ENCODE measurements around the gene IL22RA1.

IL22RA1 gene

GRCh38 chr1:24134376-24134775 lies 8.6 kb downstream of the IL22RA1 start:
- no peak for DNase-seq

GRCh38 chr1:24133819-24134218 lies 9.1 kb downstream of the IL22RA1 start:
- DNase-seq = no peak

- DNase-seq = no peak
Measured at GRCh38 chr1:24130385-24130784, 12.6 kb downstream of the IL22RA1 start.

GRCh38 chr1:24127801-24128363 lies 15.1 kb downstream of the IL22RA1 start:
- no peak for DNase-seq

GRCh38 chr1:24127134-24127800 lies 15.7 kb downstream of the IL22RA1 start:
- no peak for DNase-seq

- DNase-seq = no peak
Measured at GRCh38 chr1:24126672-24127023, 16.3 kb downstream of the IL22RA1 start.

- no peak for DNase-seq
Measured at GRCh38 chr1:24126018-24126671, 16.8 kb downstream of the IL22RA1 start.

- DNase-seq = no peak
Measured at GRCh38 chr1:24125456-24125855, 17.5 kb downstream of the IL22RA1 start.

GRCh38 chr1:24124980-24125379 lies 18.0 kb downstream of the IL22RA1 start:
- no peak for DNase-seq

- no peak for DNase-seq
Measured at GRCh38 chr1:24123611-24124010, 19.3 kb downstream of the IL22RA1 start.

GRCh38 chr1:24122776-24123175 lies 20.2 kb downstream of the IL22RA1 start:
- DNase-seq = no peak

- DNase-seq = no peak
Measured at GRCh38 chr1:24121406-24121805, 21.5 kb downstream of the IL22RA1 start.

GRCh38 chr1:24120965-24121364 lies 22.0 kb downstream of the IL22RA1 start:
- no peak for DNase-seq

- no peak for DNase-seq
Measured at GRCh38 chr1:24119859-24120756, 22.8 kb downstream of the IL22RA1 start.

GRCh38 chr1:24119489-24119858 lies 23.5 kb downstream of the IL22RA1 start:
- DNase-seq = no peak

GRCh38 chr1:24118410-24119242 lies 24.3 kb downstream of the IL22RA1 start:
- DNase-seq = peak; percentile 23

- no peak for DNase-seq
Measured at GRCh38 chr1:24117722-24118409, 25.1 kb downstream of the IL22RA1 start.

GRCh38 chr1:24117132-24117531 lies 25.8 kb downstream of the IL22RA1 start:
- no peak for DNase-seq

GRCh38 chr1:24114753-24115152 lies 28.2 kb downstream of the IL22RA1 start:
- no peak for DNase-seq

GRCh38 chr1:24113641-24114033 lies 29.3 kb downstream of the IL22RA1 start:
- DNase-seq = no peak

- DNase-seq = peak; percentile 78
Measured at GRCh38 chr1:24111996-24112779, 30.8 kb downstream of the IL22RA1 start, which contains the start of gene MYOM3. Gene MYOM3 (minus strand): TSS chr1:24112135. CDS start chr1:24108636, 3,499 bp downstream.

Measured in NCI-H146 (cell line).